Large intestine (tissue), 3 donors: ENCODE data around the gene RAD51. TPM values are rescaled to one million over a fixed set of nuclear protein-coding genes. Genes with fewer than 3 reads are reported as not detected.

Experiments
- DNase-seq, 2 donors: peaks; one replicate each; pipeline versions ENCODE4 v3.0.0 to v3.0.0-alpha.2; 2013
- H3K27ac ChIP-seq: one replicate; pipeline ENCODE4 v1.5.1; 2013; ENCODE audit warnings: low read length
- H3K27me3 ChIP-seq: 2 replicates; pipeline ENCODE4 v1.6.1; 2013; ENCODE audit warnings: low read length; ENCODE audit not compliant: control insufficient read depth, insufficient read depth
- H3K36me3 ChIP-seq: 2 replicates; pipeline ENCODE4 v1.6.1; 2013; ENCODE audit warnings: low read length; ENCODE audit not compliant: control insufficient read depth, insufficient read depth
- H3K4me1 ChIP-seq: one replicate; pipeline ENCODE4 v1.6.1; 2013; ENCODE audit warnings: low read length; ENCODE audit not compliant: control insufficient read depth, insufficient read depth
- H3K4me3 ChIP-seq: one replicate; pipeline ENCODE4 v1.5.1; 2013; ENCODE audit warnings: low read length
- H3K9me3 ChIP-seq: one replicate; pipeline ENCODE4 v1.6.1; 2013; ENCODE audit warnings: mild to moderate bottlenecking, low read depth, low read length, moderate library complexity; ENCODE audit not compliant: control insufficient read depth
- WGBS: methylation state at CpG from one replicate; pipeline ENCODE4 v1.1.5; 2013; ENCODE audit warnings: low lambda C conversion rate; ENCODE audit not compliant: insufficient coverage; 5-methylcytosine and 5-hydroxymethylcytosine counted together
- polyA plus RNA-seq: library from polyadenylated mRNA; unstranded; fragments of 120-200 nt; gene quantifications from one replicate; pipeline ENCODE4 v1.2.1, GENCODE V29; 2013

RAD51 gene
- polyA plus RNA-seq, 1 donor, result 8.1 TPM

DNA sequence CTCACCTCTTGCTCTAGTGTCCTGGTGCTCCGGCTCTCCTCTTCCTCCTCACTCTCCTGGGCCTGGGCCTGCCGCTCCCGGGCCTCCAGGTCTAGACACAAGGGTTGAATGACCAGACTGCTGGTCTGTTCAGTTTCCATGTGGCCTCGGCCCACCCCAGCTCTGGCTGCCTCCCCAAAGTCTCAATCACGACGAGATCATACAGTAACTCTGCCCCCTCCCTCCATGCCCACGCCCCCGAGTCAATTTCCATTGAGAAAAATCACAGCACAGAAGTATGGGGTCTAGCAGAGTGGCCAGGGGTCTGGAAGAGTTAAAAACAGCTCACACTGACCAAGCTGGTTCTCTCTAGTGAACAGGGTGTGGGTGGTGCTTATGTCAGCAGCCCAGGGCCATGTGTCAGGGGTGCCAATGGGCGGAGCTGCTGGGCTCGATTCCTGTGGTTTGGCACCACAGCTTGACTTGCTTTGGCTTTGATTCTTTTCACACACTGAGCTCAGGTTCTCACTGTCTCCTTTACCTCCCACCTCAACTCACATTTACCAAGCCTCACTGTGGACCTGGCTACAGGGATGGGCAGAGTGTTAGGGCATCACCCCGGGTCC, 81.7 kb downstream of the RAD51 start:
- H3K36me3 ChIP-seq, result peaks cover 70% of the 10 kb centered on the region
- no CpG with 5 or more reads among the region's 11 CpGs for WGBS
- H3K4me1 ChIP-seq, result peaks cover under 1% of the 10 kb centered on the region
- no peak overlapping the region for H3K27ac ChIP-seq
- no peaks in the 10 kb centered on the region for H3K9me3 ChIP-seq
- no peak for DNase-seq
- no peaks in the 10 kb centered on the region for H3K27me3 ChIP-seq
- H3K4me3 ChIP-seq, result no peak overlapping the region

Other genes starting within 250 kb of the RAD51 start
- 12.5 TPM for gene CHST14, start 224.2 kb upstream of the RAD51 start, polyA plus RNA-seq
- gene CCDC32, start 130.1 kb upstream of the RAD51 start, polyA plus RNA-seq, result 36.0 TPM
- gene RPUSD2, start 125.9 kb upstream of the RAD51 start, polyA plus RNA-seq, result 9.9 TPM
- 9.8 TPM for gene KNL1, start 100.9 kb upstream of the RAD51 start, polyA plus RNA-seq
- gene RMDN3, start 60.1 kb downstream of the RAD51 start, polyA plus RNA-seq, result 79.8 TPM
- 182 TPM for gene GCHFR, start 68.9 kb downstream of the RAD51 start, polyA plus RNA-seq
- gene C15orf62, start 74.8 kb downstream of the RAD51 start, polyA plus RNA-seq, result 5.4 TPM
- 25.6 TPM for gene ZFYVE19, start 111.9 kb downstream of the RAD51 start, polyA plus RNA-seq
- gene DNAJC17, start 112.3 kb downstream of the RAD51 start, polyA plus RNA-seq, result 40.9 TPM
- 14.0 TPM for gene PPP1R14D, start 133.5 kb downstream of the RAD51 start, polyA plus RNA-seq
- gene SPINT1, start 148.9 kb downstream of the RAD51 start, polyA plus RNA-seq, result 166 TPM
- gene RHOV, start 179.1 kb downstream of the RAD51 start, polyA plus RNA-seq, result 0.54 TPM
- 19.5 TPM for gene VPS18, start 199.3 kb downstream of the RAD51 start, polyA plus RNA-seq
- 12.3 TPM for gene DLL4, start 234.2 kb downstream of the RAD51 start, polyA plus RNA-seq